Measurements from ENCODE around the gene SOAT1.

DNA sequence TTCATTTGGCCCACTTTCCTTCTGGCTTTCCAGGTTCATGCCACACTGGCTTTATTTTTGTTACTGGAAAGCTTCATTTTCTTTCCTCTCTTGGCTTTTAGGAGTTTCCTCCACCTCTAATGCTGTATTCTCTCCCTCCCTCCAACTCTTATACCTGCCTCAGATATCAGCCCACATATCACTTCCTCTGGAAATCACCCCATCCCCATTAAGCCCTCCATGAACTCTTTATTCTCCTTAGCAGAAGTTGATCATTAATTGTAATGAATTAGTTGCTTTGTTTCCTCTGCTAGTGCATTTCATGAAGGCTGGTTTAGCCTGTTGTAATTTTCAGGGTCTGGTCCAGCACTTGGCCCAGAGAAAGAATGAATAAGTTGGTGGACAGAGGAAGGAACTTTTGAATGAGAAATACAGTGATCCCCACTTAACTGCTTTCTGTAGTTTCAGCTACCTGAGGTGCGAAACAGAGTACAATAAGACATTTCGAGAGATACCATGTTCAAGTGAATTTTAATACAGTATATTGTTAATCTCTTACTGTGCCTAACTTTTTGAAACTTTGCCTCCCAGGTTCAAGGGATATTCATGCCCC, 1.7 kb downstream of the SOAT1 start:
- TF ChIP-seq POLR2A (IDR thresholded peaks at IDR 0.05): no peak
- TF ChIP-seq POLR2AphosphoS5 (IDR thresholded peaks at IDR 0.05): no peak
- TF ChIP-seq, protein P1, sequence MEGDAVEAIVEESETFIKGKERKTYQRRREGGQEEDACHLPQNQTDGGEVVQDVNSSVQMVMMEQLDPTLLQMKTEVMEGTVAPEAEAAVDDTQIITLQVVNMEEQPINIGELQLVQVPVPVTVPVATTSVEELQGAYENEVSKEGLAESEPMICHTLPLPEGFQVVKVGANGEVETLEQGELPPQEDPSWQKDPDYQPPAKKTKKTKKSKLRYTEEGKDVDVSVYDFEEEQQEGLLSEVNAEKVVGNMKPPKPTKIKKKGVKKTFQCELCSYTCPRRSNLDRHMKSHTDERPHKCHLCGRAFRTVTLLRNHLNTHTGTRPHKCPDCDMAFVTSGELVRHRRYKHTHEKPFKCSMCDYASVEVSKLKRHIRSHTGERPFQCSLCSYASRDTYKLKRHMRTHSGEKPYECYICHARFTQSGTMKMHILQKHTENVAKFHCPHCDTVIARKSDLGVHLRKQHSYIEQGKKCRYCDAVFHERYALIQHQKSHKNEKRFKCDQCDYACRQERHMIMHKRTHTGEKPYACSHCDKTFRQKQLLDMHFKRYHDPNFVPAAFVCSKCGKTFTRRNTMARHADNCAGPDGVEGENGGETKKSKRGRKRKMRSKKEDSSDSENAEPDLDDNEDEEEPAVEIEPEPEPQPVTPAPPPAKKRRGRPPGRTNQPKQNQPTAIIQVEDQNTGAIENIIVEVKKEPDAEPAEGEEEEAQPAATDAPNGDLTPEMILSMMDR (IDR thresholded peaks at IDR 0.05): no peak
